ENCODE data around the gene FBXL14. TPM values are rescaled to one million over a fixed set of nuclear protein-coding genes. Genes with fewer than 3 reads are reported as not detected.

Gene FBXL14
- total RNA-seq, 2 donors from 2014 or later = 26.7 to 30.0 TPM

Other genes starting within 250 kb of the FBXL14 start
- gene WNT5B, start 34.6 kb upstream of the FBXL14 start, total RNA-seq = not detected
- 10 to 100 TPM; 17.1 to 23.5 TPM for gene ADIPOR2, start 96.5 kb upstream of the FBXL14 start, total RNA-seq
- gene LRTM2, start 226.0 kb upstream of the FBXL14 start, total RNA-seq = not detected